Type B pancreatic cell (in vitro differentiated cells): ENCODE results near the gene RFX3. TPM values are rescaled to one million over a fixed set of nuclear protein-coding genes. Genes with fewer than 3 reads are reported as not detected.
"Not testable (repeated sequence)": the region's sequence is repeated elsewhere in the genome, so short reads cannot be mapped to it uniquely, and the experiment has no call there.

Experiments
- DNase-seq: peaks from one replicate; pipeline ENCODE4 v3.0.0; 2021; ENCODE audit warnings: mixed read lengths; ENCODE audit not compliant: unreplicated experiment; ENCODE audit errors: extremely low spot score
- H3K27ac Mint-ChIP-seq: 2 replicates; pipeline ENCODE4 v1.8.0; 2021; ENCODE audit warnings: mild to moderate bottlenecking, mixed read lengths
- H3K27me3 Mint-ChIP-seq: 2 replicates; pipeline ENCODE4 v1.8.0; 2021; ENCODE audit warnings: mixed read lengths
- H3K36me3 Mint-ChIP-seq: 2 replicates; pipeline ENCODE4 v1.8.0; 2021; ENCODE audit warnings: mixed read lengths
- H3K4me1 Mint-ChIP-seq: one replicate; pipeline ENCODE4 v1.8.0; 2021; ENCODE audit warnings: mixed read lengths; ENCODE audit not compliant: unreplicated experiment
- H3K4me3 Mint-ChIP-seq: 2 replicates; pipeline ENCODE4 v1.8.0; 2021; ENCODE audit warnings: mild to moderate bottlenecking, mixed read lengths
- H3K9me3 Mint-ChIP-seq: 2 replicates; pipeline ENCODE4 v1.8.0; 2021; ENCODE audit warnings: mixed read lengths
- CTCF ChIP-seq: fragments of 200-600 bp; sonication (generic); conservative IDR thresholded peaks from 2 replicates; pipeline ENCODE4 v1.5.0; 2021; ENCODE audit warnings: antibody characterized with exemption, mild to moderate bottlenecking
- total RNA-seq: library from RNA; stranded (reverse); gene quantifications from 2 replicates; pipeline ENCODE4 v1.2.1, GENCODE V29; 2021; ENCODE audit warnings: low replicate concordance

RFX3 gene
- total RNA-seq, 1 donor from 2014 or later = 42.5 TPM

- Mint-ChIP-seq H3K4me1 (peaks cover under 1% of the 10 kb centered on the region), H3K27ac (no peak overlapping the region), H3K36me3 (no peaks in the 10 kb centered on the region), H3K27me3 (no peaks in the 10 kb centered on the region), H3K9me3 (no peaks in the 10 kb centered on the region), H3K4me3 (no peak overlapping the region)
- no peak for DNase-seq
- TF ChIP-seq CTCF = no peak
Measured at GRCh38 chr9:3329361-3329760, 196.4 kb downstream of the RFX3 start.

- TF ChIP-seq CTCF = no peak
- Mint-ChIP-seq H3K27ac (no peak overlapping the region), H3K27me3 (no peaks in the 10 kb centered on the region), H3K4me3 (no peak overlapping the region), H3K4me1 (peaks cover 7% of the 10 kb centered on the region), H3K9me3 (no peaks in the 10 kb centered on the region), H3K36me3 (no peaks in the 10 kb centered on the region)
- DNase-seq = no peak
Measured at GRCh38 chr9:3323714-3324113, 202.1 kb downstream of the RFX3 start.

GRCh38 chr9:3321186-3321585 lies 204.6 kb downstream of the RFX3 start:
- peaks cover 7% of the 10 kb centered on the region for H3K4me1 Mint-ChIP-seq
- no peaks in the 10 kb centered on the region for H3K9me3 Mint-ChIP-seq
- no peaks in the 10 kb centered on the region for H3K27me3 Mint-ChIP-seq
- H3K27ac Mint-ChIP-seq = no peak overlapping the region
- DNase-seq = no peak
- no peak for TF ChIP-seq CTCF
- H3K36me3 Mint-ChIP-seq = peaks cover 7% of the 10 kb centered on the region
- no peak overlapping the region for H3K4me3 Mint-ChIP-seq

GRCh38 chr9:3312595-3312994 lies 213.2 kb downstream of the RFX3 start:
- H3K4me3 Mint-ChIP-seq, DNase-seq, H3K4me1 Mint-ChIP-seq, H3K27me3 Mint-ChIP-seq, H3K27ac Mint-ChIP-seq, H3K9me3 Mint-ChIP-seq: not testable (repeated sequence)
- H3K36me3 Mint-ChIP-seq = peaks cover 27% of the 10 kb centered on the region

GRCh38 chr9:3308609-3309008 lies 217.2 kb downstream of the RFX3 start:
- no peak overlapping the region for H3K27ac Mint-ChIP-seq
- TF ChIP-seq CTCF = no peak
- H3K9me3 Mint-ChIP-seq = peaks cover 4% of the 10 kb centered on the region
- peaks cover 10% of the 10 kb centered on the region for H3K36me3 Mint-ChIP-seq
- no peak overlapping the region for H3K4me3 Mint-ChIP-seq
- H3K4me1 Mint-ChIP-seq = peaks cover 8% of the 10 kb centered on the region
- no peaks in the 10 kb centered on the region for H3K27me3 Mint-ChIP-seq
- DNase-seq = no peak

- H3K27ac Mint-ChIP-seq, H3K4me1 Mint-ChIP-seq, H3K9me3 Mint-ChIP-seq, DNase-seq, H3K36me3 Mint-ChIP-seq, H3K4me3 Mint-ChIP-seq, H3K27me3 Mint-ChIP-seq: not testable (repeated sequence)
Measured at GRCh38 chr9:3304388-3304787, 221.4 kb downstream of the RFX3 start.

GRCh38 chr9:3299872-3300271 lies 225.9 kb downstream of the RFX3 start:
- Mint-ChIP-seq H3K27ac (no peak overlapping the region), H3K4me3 (no peak overlapping the region), H3K36me3 (no peaks in the 10 kb centered on the region), H3K27me3 (no peaks in the 10 kb centered on the region), H3K9me3 (no peaks in the 10 kb centered on the region), H3K4me1 (no peaks in the 10 kb centered on the region)
- DNase-seq = no peak
- TF ChIP-seq CTCF = no peak
